Astrocyte of the hippocampus (primary cell): ENCODE measurements around the gene BTN3A1.
A peak's percentile ranks its signal among the peaks of the same experiment; 100 is the strongest.
"Not testable (repeated sequence)": the region's sequence is repeated elsewhere in the genome, so short reads cannot be mapped to it uniquely, and the experiment has no call there.

Experiments
- DNase-seq: peaks from one replicate; pipeline ENCODE4 v3.0.0; 2011; ENCODE audit warnings: low read depth, low spot score

BTN3A1 gene

DNA sequence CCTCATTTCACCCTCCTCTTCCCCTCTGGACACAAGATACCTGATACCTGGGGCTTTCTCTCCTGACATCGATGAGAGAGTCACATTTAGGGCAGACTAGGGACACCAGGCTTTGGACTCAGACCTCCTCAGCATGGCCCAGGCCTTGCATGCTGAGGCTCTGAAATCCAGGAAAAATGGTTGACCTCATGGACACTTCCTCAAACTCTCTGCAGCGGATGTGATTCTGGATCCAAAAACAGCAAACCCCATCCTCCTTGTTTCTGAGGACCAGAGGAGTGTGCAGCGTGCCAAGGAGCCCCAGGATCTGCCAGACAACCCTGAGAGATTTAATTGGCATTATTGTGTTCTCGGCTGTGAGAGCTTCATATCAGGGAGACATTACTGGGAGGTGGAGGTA lies 10.9 kb downstream of the BTN3A1 start:
- no peak for DNase-seq

DNA sequence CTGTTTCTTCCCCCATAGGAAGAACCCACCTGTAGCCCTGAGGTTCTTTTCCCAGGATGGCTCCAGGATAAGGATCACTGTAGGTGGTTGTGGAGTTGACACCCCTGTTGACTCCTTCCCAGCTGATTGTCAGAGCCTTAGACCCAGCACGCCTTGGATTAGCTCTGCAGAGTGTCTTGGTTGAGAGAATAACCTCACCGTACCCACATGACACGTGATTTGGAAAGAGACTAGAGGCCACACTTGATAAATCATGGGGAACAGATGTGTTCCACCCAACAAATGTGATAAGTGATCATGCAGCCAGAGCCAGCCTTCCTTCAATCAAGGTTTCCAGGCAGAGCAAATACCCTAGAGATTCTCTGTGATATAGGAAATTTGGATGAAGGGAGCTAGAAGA lies 12.2 kb downstream of the BTN3A1 start:
- DNase-seq = no peak

DNA sequence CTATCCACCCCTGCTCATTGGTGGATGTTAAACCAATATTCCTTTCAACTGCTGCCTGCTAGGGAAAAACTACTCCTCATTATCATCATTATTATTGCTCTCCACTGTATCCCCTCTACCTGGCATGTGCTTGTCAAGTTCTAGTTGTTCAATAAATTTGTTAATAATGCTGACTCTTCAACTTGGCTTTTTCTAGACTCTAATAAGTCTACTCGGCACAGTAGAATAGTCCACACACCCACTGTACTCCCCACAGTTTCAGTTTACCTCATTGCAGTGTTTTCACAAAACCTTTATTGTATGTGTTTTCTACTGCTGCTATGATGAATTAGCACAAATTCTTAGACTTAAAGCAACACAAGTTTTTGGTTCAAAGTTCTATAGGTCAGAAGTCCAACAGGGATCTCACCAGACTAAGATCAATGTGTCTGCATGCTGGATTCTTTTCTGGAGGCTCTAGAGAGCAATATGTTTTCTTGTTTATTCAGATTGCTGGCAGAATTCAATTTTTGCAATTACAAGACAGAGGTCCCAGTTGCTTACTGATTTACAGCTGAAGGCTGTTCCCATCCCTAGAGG lies 13.1 kb downstream of the BTN3A1 start:
- DNase-seq = no peak

DNA sequence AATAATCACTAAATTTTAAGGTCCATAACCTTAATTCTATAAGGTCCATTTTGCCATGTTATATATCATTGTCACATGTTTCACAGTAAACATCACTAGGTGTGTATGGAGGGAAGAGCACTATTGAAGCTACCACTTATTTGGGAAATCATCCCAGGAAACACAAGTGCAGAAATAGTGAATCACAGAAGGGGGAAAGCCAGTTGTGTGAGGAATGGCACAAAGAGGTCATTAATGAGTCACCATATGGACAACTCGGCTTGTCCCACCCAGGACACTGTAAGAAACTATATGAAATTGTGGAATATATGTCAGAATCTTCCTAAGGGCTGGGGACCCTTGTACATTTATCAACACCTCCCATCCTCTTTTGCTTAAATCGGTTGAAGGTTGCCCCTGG lies 13.7 kb downstream of the BTN3A1 start:
- DNase-seq = no peak

DNA sequence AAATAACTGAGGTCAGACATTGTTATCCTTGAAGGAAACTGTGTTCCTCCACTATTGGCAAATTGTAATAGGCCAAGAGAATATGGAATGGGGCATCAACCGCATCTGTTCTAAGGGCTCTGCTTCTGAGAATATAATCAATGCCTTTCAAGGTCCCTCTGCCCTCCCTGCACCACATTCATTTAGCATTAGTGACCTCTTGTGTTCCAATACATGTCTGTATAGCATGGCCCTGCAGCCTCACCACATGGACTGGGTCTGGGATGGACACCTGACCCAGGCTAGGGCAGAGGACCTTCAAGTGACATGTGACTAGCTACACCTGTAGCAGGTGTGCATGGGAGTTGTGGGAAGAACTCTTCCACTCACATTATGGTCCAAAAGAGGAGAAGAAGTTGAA lies 14.2 kb downstream of the BTN3A1 start:
- no peak for DNase-seq

DNA sequence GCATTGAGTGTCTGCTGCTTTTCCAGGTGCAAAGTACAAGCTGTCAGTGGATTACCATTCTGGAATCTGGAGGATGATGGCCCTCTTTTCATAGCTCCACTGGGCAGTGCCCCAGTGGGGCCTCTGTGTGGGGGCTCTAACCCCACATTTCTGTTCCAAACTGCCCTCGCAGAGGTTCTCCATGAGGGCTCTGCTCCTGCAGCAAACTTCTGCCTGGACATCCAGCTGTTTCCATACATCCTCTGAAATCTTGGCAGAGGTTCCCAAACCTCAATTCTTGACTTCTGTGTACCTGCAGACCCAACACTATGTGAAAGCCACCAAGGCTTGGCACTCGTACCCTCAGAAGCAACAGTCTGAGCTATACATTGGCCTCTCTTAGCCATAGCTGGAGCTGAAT lies 16.0 kb downstream of the BTN3A1 start:
- not testable (repeated sequence) for DNase-seq

DNA sequence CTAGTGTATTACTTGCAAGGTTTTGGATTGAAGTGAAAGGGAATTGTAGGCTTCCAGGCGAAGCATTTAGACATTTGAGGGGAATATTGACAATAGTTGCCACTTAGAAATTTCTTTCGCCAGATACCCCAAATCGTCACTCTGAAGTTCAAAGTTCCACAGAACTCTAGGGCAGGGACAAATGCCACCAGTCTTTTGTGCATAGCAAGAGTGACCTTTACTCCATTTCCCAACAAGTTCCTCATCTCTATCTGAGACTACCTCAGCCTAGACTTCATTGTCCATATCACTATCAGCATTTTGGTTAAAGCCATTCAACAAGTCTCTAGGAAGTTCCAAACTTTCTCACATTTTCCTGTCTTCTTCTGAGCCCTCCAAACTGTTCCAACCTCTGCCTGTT lies 16.7 kb downstream of the BTN3A1 start:
- DNase-seq = not testable (repeated sequence)

DNA sequence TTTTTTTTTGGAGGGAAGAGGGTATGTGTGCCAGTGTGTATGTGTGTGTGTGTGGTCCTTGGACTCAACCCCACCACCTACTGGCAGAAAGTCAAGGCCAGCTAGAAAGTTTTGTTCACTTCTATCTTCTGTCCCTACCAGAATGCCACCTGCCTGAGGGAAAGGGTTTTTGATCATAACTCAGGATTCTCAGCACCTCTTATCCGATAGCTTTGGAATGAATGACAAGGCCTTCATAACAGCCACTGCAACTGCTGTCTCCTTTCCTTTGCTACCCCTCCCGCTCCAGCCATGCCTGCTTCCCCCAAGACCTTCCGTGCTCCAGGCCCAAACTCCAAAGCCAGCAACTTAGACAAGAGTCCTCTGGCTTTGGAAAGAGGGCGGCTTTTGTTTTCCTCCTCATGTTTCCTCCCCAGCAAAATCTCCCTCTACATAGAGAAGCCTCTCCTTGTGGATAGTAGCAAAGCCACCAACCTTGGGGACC lies 18.7 kb downstream of the BTN3A1 start:
- DNase-seq = peak; percentile 58

DNA sequence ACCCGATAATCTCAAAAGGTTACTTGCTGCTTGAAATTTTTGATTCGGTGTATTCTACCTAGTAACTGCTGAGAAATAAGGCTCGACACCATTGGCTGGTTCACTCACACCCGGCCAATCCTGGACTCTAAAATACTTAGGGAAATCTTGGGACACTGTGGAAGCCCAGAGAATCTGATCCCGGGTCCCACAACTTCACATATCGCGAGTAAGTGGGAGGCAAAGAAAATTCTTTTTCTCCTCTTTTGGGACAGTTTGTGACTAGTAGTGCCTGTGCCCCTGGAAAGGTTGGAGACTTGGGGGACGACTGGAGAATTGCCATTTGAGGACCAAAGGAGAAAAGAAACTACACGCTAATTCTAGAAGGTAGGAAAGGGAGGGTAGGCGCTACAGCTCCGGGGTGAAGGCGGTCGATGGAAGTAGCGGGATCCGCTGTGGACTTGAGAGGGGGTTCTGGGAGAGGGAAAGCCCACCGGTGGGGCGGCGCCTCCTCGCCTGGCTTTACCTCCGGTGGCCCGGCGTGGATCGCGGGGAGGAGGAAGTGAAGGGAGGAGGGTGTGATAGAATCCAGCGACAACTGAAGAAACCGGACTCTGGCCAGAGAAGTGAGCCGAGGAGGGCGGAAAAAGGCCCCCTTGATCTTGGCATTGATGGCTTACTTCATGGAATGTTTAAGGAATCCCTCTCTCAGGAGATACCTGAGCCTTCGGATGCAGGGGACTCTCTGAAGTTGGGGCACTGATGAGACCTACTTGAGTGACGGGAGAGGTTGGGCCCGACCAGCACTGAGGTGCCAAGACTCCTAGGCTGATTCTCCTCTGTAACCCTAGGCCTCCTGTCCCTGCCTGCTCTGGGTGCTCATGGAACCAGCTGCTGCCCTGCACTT lies 19.4 kb downstream of the BTN3A1 start:
- DNase-seq = peak; percentile 95

DNA sequence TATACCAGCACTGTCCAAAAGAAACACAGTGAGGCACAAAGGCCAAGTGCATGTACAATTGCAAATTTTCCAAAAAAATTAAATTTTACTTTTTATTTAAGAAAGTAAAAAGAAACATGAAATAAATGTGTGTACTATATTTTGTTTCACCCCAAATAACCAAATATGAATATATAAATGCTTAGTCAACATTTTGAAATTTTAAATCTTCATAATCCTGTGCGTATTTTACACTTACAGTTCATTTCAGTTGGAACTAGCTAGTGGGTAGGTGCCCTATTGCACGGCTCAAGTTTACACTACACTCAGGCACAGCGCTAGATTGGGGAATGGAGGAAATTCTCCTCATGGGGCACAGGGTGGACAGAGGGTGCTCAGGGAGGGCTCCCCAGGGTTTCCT lies 20.3 kb downstream of the BTN3A1 start:
- DNase-seq = no peak

DNA sequence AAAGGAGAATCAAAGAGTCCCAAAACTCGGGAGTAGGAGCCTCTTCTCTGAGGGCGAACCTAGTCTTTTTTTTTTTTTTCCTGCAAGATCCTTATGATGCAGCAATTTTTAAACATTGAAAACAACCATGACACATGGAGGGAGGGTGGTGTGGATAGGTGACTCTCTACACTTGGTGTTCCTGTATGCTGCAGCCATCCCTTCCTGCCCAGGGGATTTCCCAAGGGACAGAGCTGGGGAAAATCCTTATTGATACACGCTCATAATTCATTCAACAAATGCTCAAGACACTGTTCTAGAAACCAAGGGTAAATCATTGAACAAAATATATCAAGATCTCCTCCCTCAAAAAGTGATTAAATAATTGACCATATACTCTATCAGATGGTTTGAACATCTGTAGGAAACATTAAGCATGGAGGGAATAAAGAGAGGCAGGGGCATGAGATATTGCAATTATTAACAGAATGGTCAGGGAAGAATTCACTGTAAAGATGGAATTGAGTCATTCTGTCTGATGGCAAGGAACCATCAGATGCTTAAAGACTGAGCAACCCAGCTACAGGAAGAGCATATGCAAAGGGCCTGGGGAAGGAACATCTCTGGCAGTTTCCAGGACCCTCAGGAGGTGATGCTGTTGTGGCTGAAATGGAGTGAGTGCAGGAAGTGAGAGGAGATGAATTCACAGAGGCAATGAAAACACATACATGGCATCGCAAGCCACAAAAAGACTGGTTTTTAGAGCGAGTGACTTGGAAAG lies 24.8 kb downstream of the BTN3A1 start:
- DNase-seq = no peak

DNA sequence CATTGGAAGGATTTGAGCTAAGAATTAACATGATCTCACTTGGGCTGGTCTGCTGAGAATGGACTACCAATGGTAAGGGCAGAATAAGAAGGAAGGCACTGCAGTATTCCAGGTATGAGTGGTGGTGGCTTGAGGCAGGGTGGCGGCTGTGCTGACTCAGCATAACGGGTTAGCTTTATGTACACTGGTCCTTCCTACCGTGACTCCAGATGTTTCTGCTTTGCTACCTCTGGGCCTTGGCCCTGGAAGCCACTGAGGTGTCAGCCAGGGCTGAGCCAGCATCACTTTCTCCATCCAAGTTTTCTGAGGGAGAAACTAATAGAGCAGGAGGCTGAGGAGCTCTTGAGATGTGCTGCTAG lies 25.4 kb downstream of the BTN3A1 start:
- DNase-seq = no peak

DNA sequence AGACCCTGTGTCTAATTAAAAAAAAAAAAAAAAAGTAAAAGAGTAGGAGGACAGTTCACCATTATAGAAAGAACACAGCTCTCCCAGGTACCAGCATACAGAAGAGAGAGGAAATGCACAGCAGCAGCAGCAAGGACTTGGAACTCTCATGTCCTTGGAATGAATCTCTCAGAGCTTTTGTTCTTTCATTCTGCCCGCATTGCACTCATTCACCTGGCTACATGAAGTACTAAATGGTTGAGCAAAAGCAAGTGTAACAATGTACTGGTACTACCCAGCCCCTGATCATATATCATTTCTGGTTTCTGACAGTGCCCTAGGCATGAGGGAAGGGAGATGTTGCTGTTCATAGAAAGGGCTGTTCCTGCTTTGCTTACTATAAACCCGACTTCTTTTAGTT lies 26.1 kb downstream of the BTN3A1 start:
- no peak for DNase-seq

DNA sequence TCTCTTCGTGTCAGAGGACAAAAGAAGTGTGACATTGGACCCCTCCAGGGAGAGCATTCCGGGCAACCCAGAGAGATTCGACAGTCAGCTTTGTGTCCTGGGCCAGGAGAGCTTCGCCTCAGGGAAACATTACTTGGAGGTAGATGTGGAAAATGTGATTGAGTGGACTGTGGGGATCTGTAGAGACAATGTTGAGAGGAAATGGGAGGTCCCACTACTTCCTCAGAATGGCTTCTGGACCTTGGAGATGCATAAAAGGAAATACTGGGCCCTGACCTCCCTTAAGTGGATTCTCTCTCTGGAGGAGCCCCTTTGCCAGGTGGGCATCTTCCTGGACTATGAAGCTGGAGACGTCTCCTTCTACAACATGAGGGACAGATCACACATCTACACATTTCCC lies 28.7 kb downstream of the BTN3A1 start:
- no peak for DNase-seq

DNA sequence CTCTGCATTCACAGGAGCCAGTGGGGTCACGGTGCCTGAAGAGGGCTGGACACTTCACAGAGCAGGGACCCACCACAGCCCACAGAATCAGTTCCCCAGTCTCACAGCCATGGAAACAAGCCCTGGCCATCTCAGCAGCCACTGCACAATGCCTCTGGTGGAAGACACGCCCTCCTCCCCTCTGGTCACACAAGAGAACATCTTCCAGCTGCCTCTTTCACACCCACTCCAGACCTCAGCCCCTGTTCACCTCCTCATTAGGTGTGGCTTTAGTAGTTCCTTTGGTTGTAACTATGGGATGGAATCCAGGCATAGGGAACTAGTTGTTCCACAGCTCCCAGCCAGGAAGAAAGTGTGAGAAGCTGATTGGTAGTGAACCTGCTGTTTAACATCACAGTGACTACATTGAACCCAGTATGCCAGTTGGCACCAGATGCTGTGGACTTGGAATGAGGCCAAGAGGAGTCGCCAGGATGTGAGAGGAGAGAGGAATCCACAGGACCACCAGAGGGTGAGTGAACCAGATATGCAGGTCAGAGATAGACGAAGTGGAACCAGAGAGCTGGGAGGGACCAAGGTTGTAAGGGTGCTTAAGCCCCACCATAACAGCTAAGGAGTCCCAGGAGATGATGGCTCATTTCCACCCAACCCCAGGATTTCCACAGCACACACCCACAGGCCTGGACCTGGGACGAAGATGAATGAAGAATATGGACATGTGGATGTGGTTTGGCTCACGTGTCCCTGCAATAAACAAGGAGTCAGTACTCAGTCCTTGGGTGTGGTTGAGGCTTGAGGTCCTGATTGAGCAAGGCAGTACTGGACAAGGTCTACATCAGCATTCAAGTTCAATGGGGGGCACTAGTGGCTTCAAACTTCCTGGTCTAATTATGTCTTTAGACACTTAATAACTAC lies 29.4 kb downstream of the BTN3A1 start:
- DNase-seq = peak; percentile 5

DNA sequence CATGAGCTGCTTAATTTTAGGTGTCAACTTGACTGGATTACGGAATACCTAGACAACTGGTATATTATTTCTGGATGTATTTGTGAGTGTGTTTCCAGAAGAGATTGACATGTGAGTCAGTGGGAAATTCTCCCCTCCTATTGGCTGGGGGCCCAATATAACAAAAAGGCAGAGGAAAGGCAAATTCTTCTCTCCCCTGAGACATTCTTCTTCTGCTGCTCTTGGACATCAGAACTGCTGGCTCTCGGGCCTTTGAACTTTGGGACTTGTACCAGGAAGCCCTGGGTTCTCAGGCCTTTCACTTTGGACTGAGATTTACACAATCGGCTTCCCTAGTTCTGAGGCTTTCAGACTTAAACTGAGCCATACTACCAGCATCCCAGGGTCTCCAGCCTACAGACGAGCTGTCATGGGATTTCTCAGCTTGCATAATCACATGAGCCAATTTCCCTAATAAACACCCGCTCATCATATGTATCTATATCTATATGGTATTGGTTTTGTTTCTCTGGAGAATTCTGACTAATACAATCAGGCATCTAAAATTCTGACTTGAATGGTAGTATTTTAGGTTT lies 30.6 kb downstream of the BTN3A1 start:
- DNase-seq = peak; percentile 74

DNA sequence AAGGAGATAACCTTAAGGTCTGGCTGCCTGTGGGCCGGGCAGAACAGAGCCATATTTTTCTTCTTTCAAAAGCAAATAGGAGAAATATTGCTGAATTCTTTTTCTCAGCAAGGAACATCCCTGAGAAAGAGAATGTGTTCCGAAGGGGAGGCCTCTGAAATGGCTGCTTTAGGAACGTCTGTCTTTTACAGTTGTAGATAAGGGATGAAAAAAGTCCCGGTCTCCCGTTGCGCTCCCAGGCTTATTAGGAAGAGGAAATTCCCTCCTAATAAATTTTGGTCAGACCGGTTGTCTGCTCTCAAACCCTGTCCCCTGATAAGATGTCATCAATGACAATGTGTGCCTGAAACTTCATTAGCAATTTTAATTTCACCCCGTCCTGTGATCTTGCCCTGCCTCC lies 31.6 kb downstream of the BTN3A1 start:
- not testable (repeated sequence) for DNase-seq

DNA sequence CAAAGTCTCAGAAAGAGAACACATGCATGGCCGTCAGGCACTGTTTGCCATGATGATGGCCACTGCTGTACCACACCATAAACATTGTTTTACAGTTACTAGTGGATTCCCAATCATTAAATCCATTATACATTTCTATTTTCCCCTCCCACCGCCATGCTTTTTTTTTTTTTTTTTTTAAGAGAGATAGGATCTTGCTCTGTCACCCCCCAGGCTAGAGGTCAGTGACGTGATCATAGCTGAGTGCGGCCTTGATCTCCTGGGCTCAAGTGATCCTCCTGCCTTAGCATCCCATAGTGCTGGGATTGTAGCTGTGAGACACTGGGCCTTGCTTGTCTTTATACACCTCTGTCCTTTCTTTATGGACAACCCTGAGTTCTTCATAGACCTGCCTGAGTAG lies 33.9 kb downstream of the BTN3A1 start:
- DNase-seq = no peak

DNA sequence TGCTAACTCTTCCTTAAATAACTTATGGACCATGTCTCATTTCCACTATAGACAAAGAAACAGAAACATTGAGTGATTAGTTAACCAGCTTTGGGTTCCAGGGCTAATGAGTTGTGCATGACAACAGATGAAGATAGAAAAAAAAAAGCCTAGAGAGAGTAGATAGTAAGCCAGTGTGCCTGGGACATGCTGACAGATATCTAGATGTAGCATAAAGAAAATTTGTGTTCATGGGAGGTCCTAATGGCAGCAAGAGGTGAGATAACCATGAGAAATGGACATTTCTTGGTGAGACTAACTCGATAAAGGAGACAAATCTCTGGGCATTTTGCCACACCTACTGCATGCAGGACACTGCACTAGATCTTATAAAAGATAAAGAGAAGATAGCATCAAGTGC lies 35.5 kb downstream of the BTN3A1 start:
- no peak for DNase-seq

DNA sequence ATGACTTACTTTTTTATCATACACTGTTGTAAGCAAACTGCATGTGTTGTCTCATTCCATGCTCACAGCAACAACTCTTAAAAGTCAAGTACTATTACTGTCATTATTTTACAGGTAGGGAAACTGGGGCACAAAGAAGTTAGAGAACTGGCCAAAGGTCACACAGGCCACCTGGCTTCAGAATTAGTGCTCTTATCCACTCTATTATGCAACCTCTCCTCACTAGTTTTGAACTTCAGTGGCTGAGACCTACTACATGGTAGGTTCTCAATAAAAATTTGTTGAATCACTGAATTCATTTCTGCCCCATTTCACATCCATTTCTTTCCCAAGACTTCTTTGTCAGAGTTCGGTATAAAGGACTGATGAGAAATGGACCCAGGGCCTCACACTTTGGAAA lies 35.9 kb downstream of the BTN3A1 start:
- DNase-seq = no peak
